Measurements from ENCODE around the gene MBTD1. TPM values are rescaled to one million over a fixed set of nuclear protein-coding genes. Genes with fewer than 3 reads are reported as not detected.

The MBTD1 gene
- total and polyA plus RNA-seq, 11 donors = 3.4 to 9.8 (median 5.8) TPM

- Histone ChIP-seq H3K4me3 (peak overlapping the region in 10 of 12 donors; percentile 10 to 83 (median 76)), H3K4me1 (peaks cover 0 to 23% (median 14%) of the 10 kb centered on the region in 12 donors), H3K9me3 (no peaks in the 10 kb centered on the region), H3K27ac (peak overlapping the region; percentile 54 to 95 (median 86)), H3K27me3 (no peaks in the 10 kb centered on the region), H3K36me3 (peaks cover 0 to 21% (median 3%) of the 10 kb centered on the region in 9 donors)
- intact Hi-C loops (cut with DNase I) = loop anchor here (1.0 to 10.0 kb wide), 13 partner anchors 14 to 298 kb away; partner anchors contain the start of genes SPAG9 (in 4 of the 10) and NME2 (in 1 of the 10)
- WGBS, 4 donors = 5 to 13% (median 12%) methylated on average over 8 of the region's 8 CpGs
- no peak for DNase-seq
- no peak for TF ChIP-seq CTCF (IDR thresholded peaks at IDR 0.05)
- no peak for TF ChIP-seq POLR2A (IDR thresholded peaks at IDR 0.05)
- ATAC-seq = peak in 2 of 4 donors; percentile 6 to 7
These were observed 107.1 kb downstream of the MBTD1 start for GRCh38 chr17:51152766-51153209.

DNA sequence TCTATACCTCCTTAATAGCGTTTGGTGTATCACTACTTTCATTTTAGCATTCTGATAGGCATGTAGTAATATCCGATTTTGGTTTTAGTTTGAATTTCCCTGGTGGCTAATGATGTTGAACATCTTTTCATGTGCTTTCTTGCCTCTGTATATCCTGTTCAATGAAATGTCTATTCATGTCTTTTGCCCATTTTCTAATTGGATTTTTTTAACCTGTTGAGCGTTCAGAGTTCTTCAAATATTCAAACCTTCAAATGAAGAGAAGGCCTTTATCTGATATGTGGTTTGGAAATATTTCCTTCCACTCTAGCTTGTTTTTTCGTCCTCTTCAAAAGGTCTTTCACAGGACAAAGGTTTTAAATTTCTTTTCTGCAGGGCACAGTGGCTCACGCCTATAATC is 108.9 kb downstream of the MBTD1 start:
- TF ChIP-seq POLR2A (IDR thresholded peaks at IDR 0.05) (no peak), CTCF (IDR thresholded peaks at IDR 0.05) (no peak)
- intact Hi-C loops (cut with DNase I) = loop anchor here in 4 of 10 donors (5.0 to 10.0 kb wide), 5 partner anchors 34 to 296 kb away; no protein-coding TSS in a partner anchor
- WGBS, 4 donors = 85 to 91% (median 89%) methylated on average over 5 of the region's 5 CpGs

GRCh38 chr17:51149163-51149562 is 110.7 kb downstream of the MBTD1 start:
- Histone ChIP-seq H3K27ac (no peak overlapping the region), H3K9me3 (no peaks in the 10 kb centered on the region), H3K4me1 (peaks cover 0 to 13% (median 9%) of the 10 kb centered on the region in 12 donors), H3K4me3 (no peak overlapping the region), H3K27me3 (no peaks in the 10 kb centered on the region), H3K36me3 (no peaks in the 10 kb centered on the region)
- ATAC-seq (no peak), DNase-seq (no peak)
- WGBS, 4 donors = 92 to 96% (median 94%) methylated on average over 2 of the region's 2 CpGs
- TF ChIP-seq POLR2A (IDR thresholded peaks at IDR 0.05) (no peak), CTCF (IDR thresholded peaks at IDR 0.05) (no peak)
- intact Hi-C loops (cut with DNase I) = loop anchor here in 1 of 10 donors (10.0 kb wide), 1 partner anchor 294 kb away; no protein-coding TSS in a partner anchor

More for the DNA sequence above, 108.9 kb downstream of the MBTD1 start:
- H3K27me3 ChIP-seq = no peaks in the 10 kb centered on the region
- peaks cover 0 to 23% (median 14%) of the 10 kb centered on the region in 12 donors for H3K4me1 ChIP-seq
- no peak for ATAC-seq
- H3K27ac ChIP-seq = no peak overlapping the region
- peaks cover 0 to 4% (median 0%) of the 10 kb centered on the region in 9 donors for H3K36me3 ChIP-seq
- no peak for DNase-seq
- no peak overlapping the region for H3K4me3 ChIP-seq
- H3K9me3 ChIP-seq = no peaks in the 10 kb centered on the region

GRCh38 chr17:51147650-51148049 is 112.2 kb downstream of the MBTD1 start:
- Histone ChIP-seq H3K27me3 (no peaks in the 10 kb centered on the region), H3K4me1 (peaks cover 0 to 5% (median 2%) of the 10 kb centered on the region in 12 donors), H3K27ac (no peak overlapping the region), H3K9me3 (no peaks in the 10 kb centered on the region), H3K36me3 (no peaks in the 10 kb centered on the region), H3K4me3 (no peak overlapping the region)
- ATAC-seq = no peak
- WGBS, 4 donors = 80 to 89% (median 83%) methylated on average over 4 of the region's 4 CpGs
- TF ChIP-seq POLR2A (IDR thresholded peaks at IDR 0.05) = no peak
- intact Hi-C loops (cut with DNase I) = loop anchor here in 1 of 10 donors (10.0 kb wide), 1 partner anchor 293 kb away; no protein-coding TSS in a partner anchor
- DNase-seq = no peak

All from heart left ventricle (tissue), 16 donors.